Endometrial microvascular endothelial cells (primary cell): Measurements from ENCODE around the gene TRAF6. TPM values are rescaled to one million over a fixed set of nuclear protein-coding genes. Genes with fewer than 3 reads are reported as not detected.

Experiments used
- in situ Hi-C: cut with HindIII; loops from 2 replicates; pipeline ENCODE4 v1.10.0; 2017; ENCODE audit warnings: low sequenced_read_pairs, low pct_unique_long_range_greater_than_20kb; ENCODE audit errors: inconsistent ontology term
- total RNA-seq: library from RNA; depleted of rRNA; stranded (reverse); fragments of >200 nt; gene quantifications from one replicate; pipeline ENCODE4 v1.2.3, GENCODE V29; 2015; ENCODE audit errors: inconsistent ontology term

The TRAF6 gene
- total RNA-seq, 1 donor from 2014 or later, result 9.4 TPM

GRCh38 chr11:36499315-36499714 is 10.8 kb downstream of the TRAF6 start:
- in situ Hi-C loops, result loop anchor here (25.0 kb wide), 1 partner anchor 212 kb away; the partner anchor contains the start of genes COMMD9 and PRR5L

- in situ Hi-C loops, result loop anchor here (25.0 kb wide), 1 partner anchor 211 kb away; the partner anchor contains the start of genes COMMD9 and PRR5L
Measured at GRCh38 chr11:36498721-36499120, 11.4 kb downstream of the TRAF6 start.

- in situ Hi-C loops, result loop anchor here (25.0 kb wide), 1 partner anchor 206 kb away; the partner anchor contains the start of genes COMMD9 and PRR5L
Measured at GRCh38 chr11:36493332-36493731, 16.7 kb downstream of the TRAF6 start.

- in situ Hi-C loops, result loop anchor here (25.0 kb wide), 1 partner anchor 206 kb away; the partner anchor contains the start of genes COMMD9 and PRR5L
Measured at GRCh38 chr11:36492724-36493304, 17.3 kb downstream of the TRAF6 start.

GRCh38 chr11:36490026-36490806 is 19.9 kb downstream of the TRAF6 start:
- in situ Hi-C loops, result loop anchor here (25.0 kb wide), 1 partner anchor 203 kb away; the partner anchor contains the start of genes COMMD9 and PRR5L

- in situ Hi-C loops, result loop anchor here (25.0 kb wide), 1 partner anchor 201 kb away; the partner anchor contains the start of genes COMMD9 and PRR5L
Measured at GRCh38 chr11:36488096-36488495, 22.0 kb downstream of the TRAF6 start.

- in situ Hi-C loops, result loop anchor here (25.0 kb wide), 1 partner anchor 200 kb away; the partner anchor contains the start of genes COMMD9 and PRR5L
Measured at GRCh38 chr11:36487619-36488018, 22.5 kb downstream of the TRAF6 start.

- in situ Hi-C loops, result loop anchor here (25.0 kb wide), 1 partner anchor 198 kb away; the partner anchor contains the start of genes COMMD9 and PRR5L
Measured at GRCh38 chr11:36485298-36486002, 24.6 kb downstream of the TRAF6 start.

GRCh38 chr11:36483042-36483441 is 27.0 kb downstream of the TRAF6 start:
- in situ Hi-C loops, result loop anchor here (25.0 kb wide), 1 partner anchor 196 kb away; the partner anchor contains the start of genes COMMD9 and PRR5L

GRCh38 chr11:36480833-36481232 is 29.2 kb downstream of the TRAF6 start:
- in situ Hi-C loops, result loop anchor here (25.0 kb wide), 1 partner anchor 194 kb away; the partner anchor contains the start of genes COMMD9 and PRR5L

- in situ Hi-C loops, result loop anchor here (25.0 kb wide), 1 partner anchor 192 kb away; the partner anchor contains the start of genes COMMD9 and PRR5L
Measured at GRCh38 chr11:36478700-36479329, 31.3 kb downstream of the TRAF6 start.

GRCh38 chr11:36475192-36475591 is 34.9 kb downstream of the TRAF6 start:
- in situ Hi-C loops, result loop anchor here (25.0 kb wide), 1 partner anchor 188 kb away; the partner anchor contains the start of genes COMMD9 and PRR5L

GRCh38 chr11:36471577-36471976 is 38.5 kb downstream of the TRAF6 start:
- in situ Hi-C loops, result no loop called here

- in situ Hi-C loops, result no loop called here
Measured at GRCh38 chr11:36469881-36470802, 39.9 kb downstream of the TRAF6 start.

GRCh38 chr11:36469063-36469462 is 41.0 kb downstream of the TRAF6 start:
- in situ Hi-C loops, result no loop called here

GRCh38 chr11:36467916-36468315 is 42.2 kb downstream of the TRAF6 start:
- in situ Hi-C loops, result no loop called here

GRCh38 chr11:36467012-36467411 is 43.1 kb downstream of the TRAF6 start:
- in situ Hi-C loops, result no loop called here
